HEK293 (cell line): ENCODE data around the gene PROX1.

Experiments
- CTCF ChIA-PET: fragments of 350-600 bp; formaldehyde crosslinking; extraction: SDS; loops from one replicate; lab custom pipeline; 2021; ENCODE audit warnings: antibody characterized with exemption; lab: Yijun Ruan, JAX
- POLR2A ChIA-PET: fragments of 300-600 bp; formaldehyde crosslinking; extraction: SDS; loops from one replicate; lab custom pipeline; 2020; ENCODE audit warnings: antibody characterized with exemption, inconsistent platforms; lab: Yijun Ruan, JAX
- H3K27ac ChIP-seq: fragments of 200-500 bp; sonication (Bioruptor generic); 2 replicates; pipeline ENCODE4 v1.5.1; 2014; ENCODE audit warnings: low read depth, low read length, control low read depth, inconsistent platforms; ENCODE audit errors: extremely low read depth
- H3K36me3 ChIP-seq, 2 experiments: fragments of 200-500 bp in 1 of 2; sonication (Bioruptor generic) in 1 of 2; 1 replicate in 1 of 2; 2 replicates in 1 of 2; pipeline ENCODE4 v1.5.1; 2014 to 2017; ENCODE audit warnings: inconsistent platforms in 2 of 2, low read length in 2 of 2; ENCODE audit not compliant: control insufficient read depth in 2 of 2, insufficient read depth in 1 of 2
- H3K4me1 ChIP-seq: fragments of 200-500 bp; sonication (Bioruptor generic); 2 replicates; pipeline ENCODE4 v1.5.1; 2014; ENCODE audit warnings: mild to moderate bottlenecking, low read length, inconsistent platforms; ENCODE audit not compliant: control insufficient read depth, insufficient read depth
- H3K4me3 ChIP-seq: 2 replicates; pipeline ENCODE4 v1.5.1; 2011; ENCODE audit warnings: low read depth, mild to moderate bottlenecking, control low read depth, low read length, moderate library complexity
- H3K9me3 ChIP-seq: fragments of 200-500 bp; sonication (Bioruptor generic); 2 replicates; pipeline ENCODE4 v1.5.1; 2014; ENCODE audit warnings: low read depth, low read length, inconsistent platforms; ENCODE audit not compliant: control insufficient read depth, insufficient read depth
- GFI1B ChIP-seq: fragments of 450-650 bp; formaldehyde crosslinking; IDR thresholded peaks from 2 replicates; pipeline ENCODE4 v1.5.1; 2016; ENCODE audit warnings: missing biosample characterization, missing genetic modification characterization
- HOXA7 ChIP-seq: sonication (generic); formaldehyde crosslinking; IDR thresholded peaks from 2 replicates; pipeline ENCODE4 v1.8.1; 2022; ENCODE audit warnings: missing genetic modification reagents, borderline replicate concordance
- MEIS1 ChIP-seq: sonication (generic); formaldehyde crosslinking; IDR thresholded peaks from 2 replicates; pipeline ENCODE4 v1.8.1; 2022; ENCODE audit warnings: missing genetic modification reagents, mild to moderate bottlenecking, borderline replicate concordance
- MZF1 ChIP-seq: fragments of 450-650 bp; formaldehyde crosslinking; IDR thresholded peaks from 2 replicates; pipeline ENCODE4 v1.5.1; 2017; ENCODE audit warnings: missing biosample characterization, missing genetic modification characterization, borderline replicate concordance
- REPIN1 ChIP-seq: fragments of 450-650 bp; formaldehyde crosslinking; IDR thresholded peaks from 2 replicates; pipeline ENCODE4 v1.5.1; 2017; ENCODE audit warnings: missing biosample characterization, missing genetic modification characterization, low read depth
- SCRT2 ChIP-seq: fragments of 450-650 bp; formaldehyde crosslinking; IDR thresholded peaks from 2 replicates; pipeline ENCODE4 v1.5.1; 2016; ENCODE audit warnings: missing biosample characterization, missing genetic modification characterization
- TCF7L2 ChIP-seq: IDR thresholded peaks from 2 replicates; pipeline ENCODE4 v1.6.1; 2011; ENCODE audit warnings: low read depth, mild to moderate bottlenecking, inconsistent platforms, low read length, moderate library complexity, borderline replicate concordance
- YY2 ChIP-seq: fragments of 450-650 bp; formaldehyde crosslinking; IDR thresholded peaks from 2 replicates; pipeline ENCODE4 v1.5.1; 2016; ENCODE audit warnings: missing biosample characterization, missing genetic modification characterization
- ZBTB7A ChIP-seq: fragments of 450-650 bp; formaldehyde crosslinking; IDR thresholded peaks from 2 replicates; pipeline ENCODE4 v1.5.1; 2016; ENCODE audit warnings: low read depth, missing biosample characterization, missing genetic modification characterization
- ZFP41 ChIP-seq: fragments of 450-650 bp; formaldehyde crosslinking; IDR thresholded peaks from 2 replicates; pipeline ENCODE4 v1.5.1; 2016; ENCODE audit warnings: missing biosample characterization, missing genetic modification characterization, borderline replicate concordance
- ZNF132 ChIP-seq: fragments of 450-650 bp; formaldehyde crosslinking; IDR thresholded peaks from 2 replicates; pipeline ENCODE4 v1.5.1; 2017; ENCODE audit warnings: missing biosample characterization, missing genetic modification characterization, borderline replicate concordance
- ZNF292 ChIP-seq: fragments of 450-650 bp; formaldehyde crosslinking; IDR thresholded peaks from 2 replicates; pipeline ENCODE4 v1.5.1; 2016; ENCODE audit warnings: low read depth, missing biosample characterization, missing genetic modification characterization, borderline replicate concordance
- ZNF350 ChIP-seq: fragments of 450-650 bp; formaldehyde crosslinking; IDR thresholded peaks from 2 replicates; pipeline ENCODE4 v1.5.0; 2017; ENCODE audit warnings: missing biosample characterization, mild to moderate bottlenecking, missing genetic modification characterization
- ZNF354C ChIP-seq: fragments of 450-650 bp; formaldehyde crosslinking; IDR thresholded peaks from 2 replicates; pipeline ENCODE4 v1.5.1; 2016; ENCODE audit warnings: missing biosample characterization, missing genetic modification characterization, low read depth, borderline replicate concordance
- ZNF404 ChIP-seq: fragments of 450-650 bp; formaldehyde crosslinking; IDR thresholded peaks from 2 replicates; pipeline ENCODE4 v1.5.1; 2017; ENCODE audit warnings: missing biosample characterization, missing genetic modification characterization
- ZNF530 ChIP-seq: fragments of 450-650 bp; formaldehyde crosslinking; IDR thresholded peaks from 2 replicates; pipeline ENCODE4 v1.5.1; 2016; ENCODE audit warnings: low read depth, missing biosample characterization, missing genetic modification characterization
- ZNF544 ChIP-seq: fragments of 450-650 bp; formaldehyde crosslinking; IDR thresholded peaks from 2 replicates; pipeline ENCODE4 v1.5.0; 2017; ENCODE audit warnings: missing biosample characterization, missing genetic modification characterization
- ZNF555 ChIP-seq: fragments of 450-650 bp; formaldehyde crosslinking; conservative IDR thresholded peaks from 2 replicates; pipeline ENCODE4 v1.5.1; 2017; ENCODE audit warnings: missing biosample characterization, mild to moderate bottlenecking, missing genetic modification characterization, inconsistent platforms
- ZNF558 ChIP-seq: fragments of 450-650 bp; formaldehyde crosslinking; IDR thresholded peaks from 2 replicates; pipeline ENCODE4 v1.5.1; 2016; ENCODE audit warnings: missing biosample characterization, missing genetic modification characterization
- ZNF610 ChIP-seq: fragments of 450-650 bp; formaldehyde crosslinking; IDR thresholded peaks from 2 replicates; pipeline ENCODE4 v1.5.1; 2016; ENCODE audit warnings: missing biosample characterization, missing genetic modification characterization, borderline replicate concordance
- ZNF658 ChIP-seq: fragments of 450-650 bp; formaldehyde crosslinking; IDR thresholded peaks from 2 replicates; pipeline ENCODE4; 2016; ENCODE audit warnings: missing biosample characterization, missing genetic modification characterization
- ZNF707 ChIP-seq: fragments of 450-650 bp; formaldehyde crosslinking; IDR thresholded peaks from 2 replicates; pipeline ENCODE4 v1.5.1; 2016; ENCODE audit warnings: missing biosample characterization, missing genetic modification characterization
- ZNF792 ChIP-seq: fragments of 450-650 bp; formaldehyde crosslinking; IDR thresholded peaks from 2 replicates; pipeline ENCODE4 v1.5.1; 2016; ENCODE audit warnings: missing biosample characterization, missing genetic modification characterization
- ZSCAN16 ChIP-seq: fragments of 450-650 bp; formaldehyde crosslinking; IDR thresholded peaks from 2 replicates; pipeline ENCODE4 v1.5.1; 2016; ENCODE audit warnings: missing biosample characterization, missing genetic modification characterization
- ZSCAN23 ChIP-seq: fragments of 450-650 bp; formaldehyde crosslinking; IDR thresholded peaks from 2 replicates; pipeline ENCODE4 v1.5.1; 2016; ENCODE audit warnings: missing biosample characterization, missing genetic modification characterization
- ZSCAN30 ChIP-seq: fragments of 450-650 bp; IDR thresholded peaks from 2 replicates; pipeline ENCODE4 v1.5.1; 2018; ENCODE audit warnings: missing biosample characterization, mild to moderate bottlenecking, missing genetic modification characterization, moderate library complexity
- TF ChIP-seq, protein P1 (sequence below): fragments of 450-650 bp; formaldehyde crosslinking; IDR thresholded peaks from 2 replicates; pipeline ENCODE4 v1.5.1; 2016; ENCODE audit warnings: missing biosample characterization, missing genetic modification characterization
- TF ChIP-seq, protein P2 (sequence below): IDR thresholded peaks from 2 replicates; pipeline ENCODE4 v1.6.1; 2011; ENCODE audit warnings: mild to moderate bottlenecking, low read depth, low read length, borderline replicate concordance
- TF ChIP-seq, protein P3 (sequence below): fragments of 450-650 bp; formaldehyde crosslinking; IDR thresholded peaks from 2 replicates; pipeline ENCODE4 v1.5.1; 2016; ENCODE audit warnings: missing biosample characterization, missing genetic modification characterization

The PROX1 gene

DNA sequence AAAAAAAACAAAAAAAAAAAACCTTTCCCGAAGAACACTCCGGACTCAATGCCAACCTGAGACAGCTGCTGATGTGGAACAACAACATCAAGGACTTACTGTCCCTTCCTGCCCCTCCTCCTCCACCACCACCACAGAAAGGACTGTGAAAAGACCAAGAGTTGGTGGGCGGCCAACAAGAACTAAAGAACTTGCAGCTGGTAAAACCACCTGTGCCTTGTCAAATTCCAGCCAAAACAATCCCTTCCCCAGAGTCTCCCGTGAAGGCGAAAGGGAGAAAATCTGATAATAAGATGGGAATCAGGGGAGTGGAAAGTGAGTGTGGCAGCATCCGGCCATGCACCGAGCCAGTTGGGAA lies 88.9 kb downstream of the PROX1 start:
- Histone ChIP-seq H3K4me3 (no peak overlapping the region), H3K36me3 (no peaks in the 10 kb centered on the region), H3K9me3 (no peaks in the 10 kb centered on the region), H3K27ac (no peak overlapping the region), H3K4me1 (no peaks in the 10 kb centered on the region)
- TF ChIP-seq YY2 (tag by site-specific recombination) (no peak), ZNF558 (no peak), ZSCAN16 (tag by site-specific recombination) (no peak), ZNF555 (tag by site-specific recombination) (no peak), ZNF530 (tag by site-specific recombination) (no peak), ZNF132 (tag by site-specific recombination) (no peak), ZNF292 (tag by site-specific recombination) (no peak), SCRT2 (no peak), ZNF350 (tag by site-specific recombination) (no peak), GFI1B (tag by site-specific recombination) (no peak), ZSCAN30 (tag by site-specific recombination) (no peak), MZF1 (tag by site-specific recombination) (no peak), REPIN1 (tag by site-specific recombination) (no peak), ZNF544 (no peak), ZFP41 (no peak), ZNF610 (tag by site-specific recombination) (no peak), ZBTB7A (tag by site-specific recombination) (no peak), TCF7L2 (no peak)
- TF ChIP-seq, protein P1, sequence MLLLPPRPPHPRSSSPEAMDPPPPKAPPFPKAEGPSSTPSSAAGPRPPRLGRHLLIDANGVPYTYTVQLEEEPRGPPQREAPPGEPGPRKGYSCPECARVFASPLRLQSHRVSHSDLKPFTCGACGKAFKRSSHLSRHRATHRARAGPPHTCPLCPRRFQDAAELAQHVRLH (tag by site-specific recombination): no peak
- TF ChIP-seq, protein P2, sequence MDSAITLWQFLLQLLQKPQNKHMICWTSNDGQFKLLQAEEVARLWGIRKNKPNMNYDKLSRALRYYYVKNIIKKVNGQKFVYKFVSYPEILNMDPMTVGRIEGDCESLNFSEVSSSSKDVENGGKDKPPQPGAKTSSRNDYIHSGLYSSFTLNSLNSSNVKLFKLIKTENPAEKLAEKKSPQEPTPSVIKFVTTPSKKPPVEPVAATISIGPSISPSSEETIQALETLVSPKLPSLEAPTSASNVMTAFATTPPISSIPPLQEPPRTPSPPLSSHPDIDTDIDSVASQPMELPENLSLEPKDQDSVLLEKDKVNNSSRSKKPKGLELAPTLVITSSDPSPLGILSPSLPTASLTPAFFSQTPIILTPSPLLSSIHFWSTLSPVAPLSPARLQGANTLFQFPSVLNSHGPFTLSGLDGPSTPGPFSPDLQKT: no peak
- ChIA-PET CTCF (no interaction called here), POLR2A (no interaction called here)

DNA sequence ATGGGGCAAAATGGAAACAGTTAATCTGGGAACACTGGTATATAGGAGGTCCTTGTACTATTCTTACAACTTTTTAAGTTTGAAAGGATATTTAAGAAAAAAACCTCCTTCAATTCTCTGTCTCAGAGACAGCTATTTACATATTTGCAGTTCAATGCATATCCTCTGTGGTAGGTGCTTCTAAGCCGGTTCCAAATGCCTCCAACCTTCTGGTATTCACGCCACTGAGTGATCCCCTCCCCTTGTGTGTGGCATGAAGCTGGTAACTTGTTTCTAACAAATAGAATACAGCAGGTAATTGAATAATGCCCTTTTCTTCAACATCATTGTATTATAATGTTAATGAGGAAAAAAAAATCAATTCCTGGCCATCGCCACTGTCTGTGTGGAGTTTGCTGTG lies 91.2 kb downstream of the PROX1 start:
- no peak overlapping the region for H3K27ac ChIP-seq
- POLR2A ChIA-PET: no interaction called here
- no peak for TF ChIP-seq ZSCAN23 (tag by site-specific recombination)
- no peak for TF ChIP-seq ZNF354C
- TF ChIP-seq ZNF404 (tag by site-specific recombination): no peak
- no peak for TF ChIP-seq MEIS1 (CRISPR knock-in tag)
- TF ChIP-seq ZNF792 (tag by site-specific recombination): no peak
- TF ChIP-seq, protein P3, sequence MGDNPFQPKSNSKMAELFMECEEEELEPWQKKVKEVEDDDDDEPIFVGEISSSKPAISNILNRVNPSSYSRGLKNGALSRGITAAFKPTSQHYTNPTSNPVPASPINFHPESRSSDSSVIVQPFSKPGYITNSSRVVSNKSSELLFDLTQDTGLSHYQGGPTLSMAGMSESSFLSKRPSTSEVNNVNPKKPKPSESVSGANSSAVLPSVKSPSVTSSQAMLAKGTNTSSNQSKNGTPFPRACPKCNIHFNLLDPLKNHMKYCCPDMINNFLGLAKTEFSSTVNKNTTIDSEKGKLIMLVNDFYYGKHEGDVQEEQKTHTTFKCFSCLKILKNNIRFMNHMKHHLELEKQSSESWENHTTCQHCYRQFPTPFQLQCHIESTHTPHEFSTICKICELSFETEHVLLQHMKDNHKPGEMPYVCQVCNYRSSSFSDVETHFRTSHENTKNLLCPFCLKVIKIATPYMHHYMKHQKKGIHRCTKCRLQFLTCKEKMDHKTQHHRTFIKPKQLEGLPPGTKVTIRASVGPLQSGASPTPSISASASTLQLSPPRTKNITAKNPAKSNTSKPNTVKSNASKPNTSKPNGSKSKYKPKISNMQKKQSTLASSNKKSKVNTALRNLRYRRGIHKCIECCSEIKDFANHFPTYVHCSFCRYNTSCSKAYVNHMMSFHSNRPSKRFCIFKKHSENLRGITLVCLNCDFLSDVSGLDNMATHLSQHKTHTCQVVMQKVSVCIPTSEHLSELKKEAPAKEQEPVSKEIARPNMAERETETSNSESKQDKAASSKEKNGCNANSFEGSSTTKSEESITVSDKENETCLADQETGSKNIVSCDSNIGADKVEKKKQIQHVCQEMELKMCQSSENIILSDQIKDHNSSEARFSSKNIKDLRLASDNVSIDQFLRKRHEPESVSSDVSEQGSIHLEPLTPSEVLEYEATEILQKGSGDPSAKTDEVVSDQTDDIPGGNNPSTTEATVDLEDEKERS (tag by site-specific recombination): no peak
- TF ChIP-seq ZNF658 (tag by site-specific recombination): no peak
- TF ChIP-seq ZNF555 (tag by site-specific recombination): no peak
- no peak for TF ChIP-seq HOXA7
- TF ChIP-seq MZF1 (tag by site-specific recombination): no peak
- no peak for TF ChIP-seq YY2 (tag by site-specific recombination)
- no peak for TF ChIP-seq ZNF707 (tag by site-specific recombination)
- TF ChIP-seq, all 188 proteins: peak for 0
- H3K4me1 ChIP-seq: no peaks in the 10 kb centered on the region
- H3K4me3 ChIP-seq: no peak overlapping the region
- CTCF ChIA-PET: no interaction called here
- no peaks in the 10 kb centered on the region for H3K36me3 ChIP-seq
- no peaks in the 10 kb centered on the region for H3K9me3 ChIP-seq
